ENCODE data around the gene JOSD1. TPM values are rescaled to one million over a fixed set of nuclear protein-coding genes. Genes with fewer than 3 reads are reported as not detected.

The JOSD1 gene
- total and polyA plus RNA-seq, 9 of the 15 experiments (the other 6 are each of a cell fraction or from before 2014, with no cell fraction given), result 8.9 to 39.1 (median 30.4) TPM

- no peaks in the 10 kb centered on the region for H3K9me3 ChIP-seq (replicated peaks; ENCODE audit: control insufficient read depth, insufficient read depth, low read depth, low read length)
- ChIA-PET POLR2A (interaction anchor here (1.3 to 1.4 kb wide), 2 partner anchors 17 to 26 kb away, joined by 3 read pairs; no protein-coding TSS in a partner anchor), CTCF (ENCODE audit: low intra/inter-chr PET ratio) (no interaction called here)
- H3K4me2 ChIP-seq (ENCODE audit: insufficient read depth, low read length), result peak overlapping the region; percentile 51; the same call in 1 of the 2 replicates
- H3K27me3 ChIP-seq (ENCODE audit: control insufficient read depth in 2 of 2, insufficient read depth in 2 of 2, low read length in 2 of 2), result no peaks in the 10 kb centered on the region
- intact Hi-C loops (cut with micrococcal nuclease), result no loop called here
- no peak overlapping the region for H3K9ac ChIP-seq (ENCODE audit: insufficient read depth in 1 of 2, low read depth in 2 of 2, low read length in 2 of 2)
- in situ Hi-C loops (cut with MboI), result no loop called here
- BruUV-seq (replicated peaks), result no TSS peak
- peaks cover 37% of the 10 kb centered on the region for H4K20me1 ChIP-seq (replicated peaks; ENCODE audit: control insufficient read depth, insufficient read depth, low read length)
- FAIRE-seq (no peak), DNase-seq (ENCODE audit: extremely low read depth in 1 of 4, low spot score in 3 of 4) (no peak), ATAC-seq (no peak)
- H3K27ac ChIP-seq (ENCODE audit: extremely low read depth, low read depth, low read length), result no peak overlapping the region
- H3K4me1 ChIP-seq (replicated peaks in 1 of 2; ENCODE audit: control insufficient read depth in 2 of 2, insufficient read depth in 2 of 2, low read length in 2 of 2), result peaks cover 34 to 53% of the 10 kb centered on the region in 2 experiments; a peak in 4 of 5 replicates
- no peak overlapping the region for H2AFZ ChIP-seq (ENCODE audit: low read depth, low read length)
- H3K36me3 ChIP-seq (ENCODE audit: control insufficient read depth, insufficient read depth, low read length), result peaks cover 38% of the 10 kb centered on the region; the same call in 2 of the 3 replicates
- no peaks in the 10 kb centered on the region for H3K9me1 ChIP-seq (ENCODE audit: control insufficient read depth, insufficient read depth, low read length)
- 78% methylated on average over 3 of the region's 3 CpGs for WGBS (ENCODE audit: insufficient coverage, low coverage, missing lambda C conversion rate)
- H3K4me3 ChIP-seq, result no peak overlapping the region
- H3K79me2 ChIP-seq (ENCODE audit: control insufficient read depth, insufficient read depth, low read length), result peaks cover 85% of the 10 kb centered on the region
- TF ChIP-seq ETS2 (tag; IDR thresholded peaks at IDR 0.05; ENCODE audit: borderline replicate concordance, poor library complexity, severe bottlenecking), result no peak
- TF ChIP-seq RREB1 (CRISPR knock-in tag; IDR thresholded peaks at IDR 0.05), result no peak
- no peak for TF ChIP-seq CAMTA2 (CRISPR knock-in tag; conservative IDR thresholded peaks at IDR 0.05)
- TF ChIP-seq ZNF707 (CRISPR knock-in tag; conservative IDR thresholded peaks at IDR 0.05), result no peak
- TF ChIP-seq MTF1 (CRISPR knock-in tag; IDR thresholded peaks at IDR 0.05; ENCODE audit: borderline replicate concordance), result no peak
- TF ChIP-seq TCF15 (CRISPR knock-in tag; IDR thresholded peaks at IDR 0.05), result no peak
- TF ChIP-seq ZNF511 (CRISPR knock-in tag; IDR thresholded peaks at IDR 0.05), result no peak
- TF ChIP-seq RNF2 (IDR thresholded peaks at IDR 0.05), result no peak
- TF ChIP-seq SNRNP70 (optimal IDR thresholded peaks at IDR 0.05; ENCODE audit: low read depth, low read length), result no peak
- TF ChIP-seq NCOA4 (IDR thresholded peaks at IDR 0.05; ENCODE audit: partially characterized antibody), result no peak
- TF ChIP-seq ZNF655 (CRISPR knock-in tag; IDR thresholded peaks at IDR 0.05), result no peak
- no peak for TF ChIP-seq ZSCAN29 (IDR thresholded peaks at IDR 0.05)
- no peak for TF ChIP-seq PHB (CRISPR knock-in tag; IDR thresholded peaks at IDR 0.05)
- TF ChIP-seq HMGXB4 (CRISPR knock-in tag; IDR thresholded peaks at IDR 0.05), result no peak
Measured at GRCh38 chr22:38709306-38709705, 8.6 kb upstream of the JOSD1 start.

All from K562 (cell line).